ENCODE data around the gene CYB5R2.
A peak's percentile ranks its signal among the peaks of the same experiment; 100 is the strongest.
"Not testable (repeated sequence)": the region's sequence is repeated elsewhere in the genome, so short reads cannot be mapped to it uniquely, and the experiment has no call there.

The CYB5R2 gene

GRCh38 chr11:7664867-7665266 is 8.4 kb downstream of the CYB5R2 start (continued):
- TF ChIP-seq, protein P1, sequence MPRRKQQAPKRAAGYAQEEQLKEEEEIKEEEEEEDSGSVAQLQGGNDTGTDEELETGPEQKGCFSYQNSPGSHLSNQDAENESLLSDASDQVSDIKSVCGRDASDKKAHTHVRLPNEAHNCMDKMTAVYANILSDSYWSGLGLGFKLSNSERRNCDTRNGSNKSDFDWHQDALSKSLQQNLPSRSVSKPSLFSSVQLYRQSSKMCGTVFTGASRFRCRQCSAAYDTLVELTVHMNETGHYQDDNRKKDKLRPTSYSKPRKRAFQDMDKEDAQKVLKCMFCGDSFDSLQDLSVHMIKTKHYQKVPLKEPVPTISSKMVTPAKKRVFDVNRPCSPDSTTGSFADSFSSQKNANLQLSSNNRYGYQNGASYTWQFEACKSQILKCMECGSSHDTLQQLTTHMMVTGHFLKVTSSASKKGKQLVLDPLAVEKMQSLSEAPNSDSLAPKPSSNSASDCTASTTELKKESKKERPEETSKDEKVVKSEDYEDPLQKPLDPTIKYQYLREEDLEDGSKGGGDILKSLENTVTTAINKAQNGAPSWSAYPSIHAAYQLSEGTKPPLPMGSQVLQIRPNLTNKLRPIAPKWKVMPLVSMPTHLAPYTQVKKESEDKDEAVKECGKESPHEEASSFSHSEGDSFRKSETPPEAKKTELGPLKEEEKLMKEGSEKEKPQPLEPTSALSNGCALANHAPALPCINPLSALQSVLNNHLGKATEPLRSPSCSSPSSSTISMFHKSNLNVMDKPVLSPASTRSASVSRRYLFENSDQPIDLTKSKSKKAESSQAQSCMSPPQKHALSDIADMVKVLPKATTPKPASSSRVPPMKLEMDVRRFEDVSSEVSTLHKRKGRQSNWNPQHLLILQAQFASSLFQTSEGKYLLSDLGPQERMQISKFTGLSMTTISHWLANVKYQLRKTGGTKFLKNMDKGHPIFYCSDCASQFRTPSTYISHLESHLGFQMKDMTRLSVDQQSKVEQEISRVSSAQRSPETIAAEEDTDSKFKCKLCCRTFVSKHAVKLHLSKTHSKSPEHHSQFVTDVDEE (CRISPR knock-in tag; IDR thresholded peaks at IDR 0.05), result no peak

DNA sequence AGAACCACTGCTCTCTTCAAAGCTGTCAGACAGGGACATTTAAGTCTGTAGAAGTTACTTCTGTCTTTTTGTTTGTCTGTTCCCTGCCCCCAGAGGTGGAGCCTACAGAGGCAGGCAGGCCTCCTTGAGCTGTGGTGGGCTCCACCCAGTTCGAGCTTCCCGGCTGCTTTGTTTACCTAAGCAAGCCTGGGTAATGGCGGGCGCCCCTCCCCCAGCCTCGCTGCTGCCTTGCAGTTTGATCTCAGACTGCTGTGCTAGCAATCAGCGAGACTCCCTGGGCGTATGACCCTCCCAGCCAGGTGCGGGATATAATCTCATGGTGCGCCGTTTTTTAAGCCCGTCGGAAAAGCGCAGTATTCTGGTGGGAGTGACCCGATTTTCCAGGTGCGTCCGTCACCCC is 9.8 kb downstream of the CYB5R2 start:
- not testable (repeated sequence) for ATAC-seq

- peak; percentile 96 for ATAC-seq
Observed at GRCh38 chr11:7657306-7658025, 15.8 kb downstream of the CYB5R2 start.

DNA sequence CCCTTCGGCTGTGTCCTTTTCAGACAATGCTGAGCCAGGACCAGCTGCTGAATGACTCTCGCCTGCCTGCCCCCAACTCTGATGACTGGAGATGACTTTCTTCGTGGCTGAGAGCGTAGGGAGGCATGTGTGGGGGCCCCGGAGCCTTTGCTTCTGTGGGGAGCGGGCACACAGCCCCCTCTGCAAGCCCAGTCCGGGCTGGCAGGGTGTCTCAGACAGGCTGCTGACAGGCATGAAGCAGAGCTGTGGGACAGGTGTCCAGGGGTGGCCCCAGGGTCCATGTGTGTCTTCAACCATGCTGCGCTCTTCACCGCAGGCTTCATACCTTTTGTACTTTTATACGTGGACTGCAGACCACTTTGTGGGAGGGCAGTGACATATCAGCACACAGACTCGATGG is 16.6 kb downstream of the CYB5R2 start:
- ATAC-seq, result peak; percentile 12; the same call in 1 of the 3 replicates
- TF ChIP-seq ZNF8 (CRISPR knock-in tag; IDR thresholded peaks at IDR 0.05), result no peak
- TF ChIP-seq ISL1 (CRISPR knock-in tag; IDR thresholded peaks at IDR 0.05), result no peak
- TF ChIP-seq ZFP30 (CRISPR knock-in tag; IDR thresholded peaks at IDR 0.05), result no peak
- no peak for TF ChIP-seq ZNF70 (CRISPR knock-in tag; IDR thresholded peaks at IDR 0.05)

More at GRCh38 chr11:7657306-7658025, 15.8 kb downstream of the CYB5R2 start:
- TF ChIP-seq SNAI2 (CRISPR knock-in tag; IDR thresholded peaks at IDR 0.05) (no peak), ZC3H10 (CRISPR knock-in tag; IDR thresholded peaks at IDR 0.05) (no peak), ZNF8 (CRISPR knock-in tag; IDR thresholded peaks at IDR 0.05) (no peak), GLIS3 (CRISPR knock-in tag; IDR thresholded peaks at IDR 0.05) (no peak), POU6F1 (CRISPR knock-in tag; IDR thresholded peaks at IDR 0.05; ENCODE audit: borderline replicate concordance, low read depth) (no peak), ISL1 (CRISPR knock-in tag; IDR thresholded peaks at IDR 0.05) (no peak)

GRCh38 chr11:7655253-7656217 is 17.8 kb downstream of the CYB5R2 start:
- no peak for TF ChIP-seq PPARA (CRISPR knock-in tag; IDR thresholded peaks at IDR 0.05; ENCODE audit: borderline replicate concordance)
- no peak for ATAC-seq

DNA sequence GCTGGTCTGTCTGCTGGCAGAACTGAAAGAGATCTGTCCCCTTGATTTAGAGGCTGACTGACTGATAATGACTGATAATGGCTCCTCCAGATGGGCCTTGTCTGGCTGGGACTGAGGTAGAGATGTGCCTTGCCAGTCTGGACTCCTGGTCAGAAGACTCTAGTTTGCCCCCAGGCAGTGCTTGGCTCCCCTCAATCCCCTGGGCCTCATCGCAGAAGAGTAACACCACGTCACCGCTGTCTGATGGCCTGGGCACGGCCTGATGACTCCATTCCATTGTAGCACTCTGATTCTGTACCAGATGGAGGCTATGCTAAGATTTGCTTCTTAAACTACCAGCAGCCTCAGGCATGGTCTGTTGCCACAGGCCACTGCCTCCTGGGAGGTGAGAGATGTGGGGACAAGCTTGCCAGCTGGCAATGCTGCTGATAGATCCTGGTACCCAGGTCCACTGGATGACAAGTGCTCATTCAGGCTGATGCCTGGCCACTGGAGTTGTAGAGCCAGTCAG is 19.1 kb downstream of the CYB5R2 start:
- ATAC-seq, result no peak; the same call in 2 of the 3 replicates

More for the DNA sequence above, 19.1 kb downstream of the CYB5R2 start:
- TF ChIP-seq POU6F1 (CRISPR knock-in tag; IDR thresholded peaks at IDR 0.05; ENCODE audit: borderline replicate concordance, low read depth), result no peak
- TF ChIP-seq, protein P1 (CRISPR knock-in tag; IDR thresholded peaks at IDR 0.05), result peak; percentile 77
- TF ChIP-seq PPARA (CRISPR knock-in tag; IDR thresholded peaks at IDR 0.05; ENCODE audit: borderline replicate concordance), result no peak
- TF ChIP-seq ZFP30 (CRISPR knock-in tag; IDR thresholded peaks at IDR 0.05), result no peak
- TF ChIP-seq SNAI2 (CRISPR knock-in tag; IDR thresholded peaks at IDR 0.05), result no peak
- no peak for TF ChIP-seq ZC3H10 (CRISPR knock-in tag; IDR thresholded peaks at IDR 0.05)
- no peak for TF ChIP-seq ZNF565 (CRISPR knock-in tag; conservative IDR thresholded peaks at IDR 0.05; ENCODE audit: low read depth)
- no peak for TF ChIP-seq ARNTL (CRISPR knock-in tag; IDR thresholded peaks at IDR 0.05; ENCODE audit: borderline replicate concordance, low read depth)
- peak; percentile 73; the same call in 1 of the 2 replicates for TF ChIP-seq TCF4 (CRISPR knock-in tag; IDR thresholded peaks at IDR 0.05; ENCODE audit: borderline replicate concordance)
- TF ChIP-seq, protein P2, sequence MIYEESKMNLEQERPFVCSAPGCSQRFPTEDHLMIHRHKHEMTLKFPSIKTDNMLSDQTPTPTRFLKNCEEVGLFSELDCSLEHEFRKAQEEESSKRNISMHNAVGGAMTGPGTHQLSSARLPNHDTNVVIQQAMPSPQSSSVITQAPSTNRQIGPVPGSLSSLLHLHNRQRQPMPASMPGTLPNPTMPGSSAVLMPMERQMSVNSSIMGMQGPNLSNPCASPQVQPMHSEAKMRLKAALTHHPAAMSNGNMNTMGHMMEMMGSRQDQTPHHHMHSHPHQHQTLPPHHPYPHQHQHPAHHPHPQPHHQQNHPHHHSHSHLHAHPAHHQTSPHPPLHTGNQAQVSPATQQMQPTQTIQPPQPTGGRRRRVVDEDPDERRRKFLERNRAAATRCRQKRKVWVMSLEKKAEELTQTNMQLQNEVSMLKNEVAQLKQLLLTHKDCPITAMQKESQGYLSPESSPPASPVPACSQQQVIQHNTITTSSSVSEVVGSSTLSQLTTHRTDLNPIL (CRISPR knock-in tag; IDR thresholded peaks at IDR 0.05; ENCODE audit: low read depth), result no peak

Measured in SK-N-SH treated with all-trans-retinoic acid at 6 μM for 48 hours (cell line).